Left lung (tissue), 10 donors: ENCODE data around the gene SLC35A4. TPM values are rescaled to one million over a fixed set of nuclear protein-coding genes. Genes with fewer than 3 reads are reported as not detected.
A peak's percentile ranks its signal among the peaks of the same experiment; 100 is the strongest.
"Not testable (repeated sequence)": the region's sequence is repeated elsewhere in the genome, so short reads cannot be mapped to it uniquely, and the experiment has no call there.

ENCODE experiments used
- ATAC-seq: fragments of 200-7000 bp; cut with Tn5 transposase; one replicate; pipeline ENCODE4 v1.9.1; 2020; ENCODE audit warnings: moderate library complexity
- DNase-seq, 4 donors: peaks; one replicate each; pipeline ENCODE4 v3.0.0-alpha.2; 2013 to 2020
- H3K27ac ChIP-seq, 2 donors: fragments of 200-600 bp; sonication (generic) in 1 of 2; one replicate each; pipeline versions ENCODE4 v1.5.0 to v1.8.0; 2020 to 2021
- H3K27me3 ChIP-seq, 2 donors: fragments of 200-600 bp; sonication (generic) in 1 of 2; one replicate each; pipeline versions ENCODE4 v1.5.0 to v1.8.0; 2020 to 2021
- H3K36me3 ChIP-seq, 2 donors: fragments of 200-600 bp; sonication (generic) in 1 of 2; one replicate each; pipeline versions ENCODE4 v1.5.0 to v1.8.0; 2020 to 2021
- H3K4me1 ChIP-seq, 2 donors: fragments of 200-600 bp; one replicate each; pipeline ENCODE4 v1.8.0; 2021
- H3K4me3 ChIP-seq, 2 donors: fragments of 200-600 bp; sonication (generic) in 1 of 2; one replicate each; pipeline versions ENCODE4 v1.5.0 to v1.8.0; 2020 to 2021; ENCODE audit warnings: mild to moderate bottlenecking in 1 of 2
- H3K9me3 ChIP-seq, 2 donors: fragments of 200-600 bp; sonication (generic) in 1 of 2; one replicate each; pipeline versions ENCODE4 v1.5.0 to v1.8.0; 2020 to 2021
- intact Hi-C, 2 donors: fragments of 100-400 bp; cut with DNase I; formaldehyde crosslinking; loops; one replicate each; pipeline versions ENCODE4 v1.11.2 to v1.14.2; 2022
- polyA plus RNA-seq, 6 donors: library from polyadenylated mRNA; unstranded; fragments of 120-200 nt; gene quantifications; one replicate each; pipeline ENCODE4 v1.2.1, GENCODE V29; 2013; ENCODE audit not compliant: insufficient read length in 6 of 6
- total RNA-seq, 2 donors: library from RNA; stranded (reverse); fragmentation: NEBNext Ultra II Directional; extraction: Animal tissue kit (Norgen Biotek cat#: 25700); gene quantifications; one replicate each; pipeline ENCODE4 v1.2.1, GENCODE V29; 2021
- TF ChIP-seq, protein P1 (sequence below), 2 donors: fragments of 200-600 bp; sonication (generic) in 1 of 2; IDR thresholded peaks; one replicate each; pipeline versions ENCODE4 v1.5.0 to v1.8.0; 2021; ENCODE audit warnings: antibody characterized with exemption in 2 of 2
- donor health status: DM: no; HTN: yes; CAD: no.
- donor health status: DM: no; HTN: no; CAD: no.

Gene SLC35A4
- total and polyA plus RNA-seq, 8 donors: 63.8 to 82.8 (median 77.6) TPM

GRCh38 chr5:140587495-140587894, 22.9 kb downstream of the SLC35A4 start:
- ATAC-seq: no peak
- Histone ChIP-seq H3K4me3 (no peak overlapping the region), H3K9me3 (no peaks in the 10 kb centered on the region), H3K4me1 (peaks cover 3 to 56% of the 10 kb centered on the region in 2 donors), H3K27me3 (no peaks in the 10 kb centered on the region), H3K27ac (no peak overlapping the region), H3K36me3 (no peaks in the 10 kb centered on the region)
- intact Hi-C loops: no loop called here
- no peak for DNase-seq
- TF ChIP-seq, protein P1, sequence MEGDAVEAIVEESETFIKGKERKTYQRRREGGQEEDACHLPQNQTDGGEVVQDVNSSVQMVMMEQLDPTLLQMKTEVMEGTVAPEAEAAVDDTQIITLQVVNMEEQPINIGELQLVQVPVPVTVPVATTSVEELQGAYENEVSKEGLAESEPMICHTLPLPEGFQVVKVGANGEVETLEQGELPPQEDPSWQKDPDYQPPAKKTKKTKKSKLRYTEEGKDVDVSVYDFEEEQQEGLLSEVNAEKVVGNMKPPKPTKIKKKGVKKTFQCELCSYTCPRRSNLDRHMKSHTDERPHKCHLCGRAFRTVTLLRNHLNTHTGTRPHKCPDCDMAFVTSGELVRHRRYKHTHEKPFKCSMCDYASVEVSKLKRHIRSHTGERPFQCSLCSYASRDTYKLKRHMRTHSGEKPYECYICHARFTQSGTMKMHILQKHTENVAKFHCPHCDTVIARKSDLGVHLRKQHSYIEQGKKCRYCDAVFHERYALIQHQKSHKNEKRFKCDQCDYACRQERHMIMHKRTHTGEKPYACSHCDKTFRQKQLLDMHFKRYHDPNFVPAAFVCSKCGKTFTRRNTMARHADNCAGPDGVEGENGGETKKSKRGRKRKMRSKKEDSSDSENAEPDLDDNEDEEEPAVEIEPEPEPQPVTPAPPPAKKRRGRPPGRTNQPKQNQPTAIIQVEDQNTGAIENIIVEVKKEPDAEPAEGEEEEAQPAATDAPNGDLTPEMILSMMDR (IDR thresholded peaks at IDR 0.05): no peak

DNA sequence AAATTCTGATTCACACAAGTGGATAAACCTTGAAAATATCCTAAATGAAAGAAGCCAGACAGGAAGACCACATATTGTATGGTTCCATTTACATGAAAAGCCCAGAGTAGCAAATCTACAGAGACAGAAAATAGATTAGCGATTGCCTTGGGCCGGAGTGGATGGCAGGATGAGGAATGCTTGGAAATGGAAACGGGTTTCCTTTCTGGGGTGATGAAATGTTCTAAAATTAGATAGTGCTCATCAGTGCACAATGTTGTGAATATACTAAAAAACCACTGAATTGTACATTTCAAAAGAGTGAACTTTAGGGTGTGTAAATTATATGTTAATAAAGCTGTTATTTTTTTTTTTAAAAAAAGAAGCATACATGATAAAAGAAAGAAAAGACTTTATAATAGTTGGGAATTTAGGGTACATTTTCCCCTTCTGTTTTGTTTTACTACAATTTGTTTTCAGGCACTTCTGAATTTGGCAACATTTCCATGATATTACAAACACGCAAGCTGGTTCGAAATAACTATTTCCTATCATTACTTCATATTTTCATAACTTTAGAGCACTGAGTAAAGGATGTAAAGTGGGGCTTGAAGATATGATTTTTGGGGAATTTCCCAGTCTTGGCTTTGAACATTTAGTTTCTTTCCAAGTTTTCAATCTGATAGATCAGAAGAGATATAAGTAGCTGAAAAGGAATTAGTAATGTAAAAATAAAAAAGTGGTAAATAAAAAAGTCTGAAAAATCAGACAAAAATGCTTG, 23.9 kb downstream of the SLC35A4 start:
- Histone ChIP-seq H3K27me3 (no peaks in the 10 kb centered on the region), H3K4me3 (no peak overlapping the region), H3K4me1 (peaks cover 3 to 57% of the 10 kb centered on the region in 2 donors), H3K9me3 (no peaks in the 10 kb centered on the region), H3K36me3 (no peaks in the 10 kb centered on the region), H3K27ac (peak overlapping the region; percentile 63 to 71)
- peak in 2 of 4 donors; percentile 31 to 49 for DNase-seq
- ATAC-seq: peak; percentile 48
- TF ChIP-seq, protein P1 (IDR thresholded peaks at IDR 0.05): no peak
- intact Hi-C loops: no loop called here

DNA sequence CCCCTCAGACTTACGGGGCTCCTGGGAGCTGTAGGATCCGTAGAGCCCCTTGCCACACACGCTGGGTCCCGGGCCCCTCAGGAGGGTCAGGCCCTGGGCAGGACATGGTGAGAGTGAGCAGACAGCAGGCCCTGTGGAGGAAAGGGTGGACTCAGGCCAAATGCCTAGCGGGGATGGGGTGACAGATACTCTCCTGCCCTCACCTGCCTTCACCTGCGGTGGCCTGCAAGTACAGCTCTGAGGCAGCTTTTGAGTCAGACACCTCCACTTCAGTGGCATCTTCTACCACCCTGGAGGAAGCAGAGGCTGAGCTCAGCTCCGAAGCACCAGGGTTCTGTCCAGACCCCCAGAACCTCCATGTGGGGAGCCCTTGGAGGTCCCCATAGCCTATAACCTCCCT, 26.2 kb downstream of the SLC35A4 start:
- DNase-seq: no peak
- no peaks in the 10 kb centered on the region for H3K9me3 ChIP-seq
- peak overlapping the region in 1 of 2 donors; percentile 85 for H3K27ac ChIP-seq
- peaks cover 6 to 80% of the 10 kb centered on the region in 2 donors for H3K4me1 ChIP-seq
- TF ChIP-seq, protein P1 (IDR thresholded peaks at IDR 0.05): no peak
- ATAC-seq: no peak
- peak overlapping the region in 1 of 2 donors; percentile 42 for H3K4me3 ChIP-seq
- no peaks in the 10 kb centered on the region for H3K27me3 ChIP-seq
- intact Hi-C loops: no loop called here
- H3K36me3 ChIP-seq: no peaks in the 10 kb centered on the region

DNA sequence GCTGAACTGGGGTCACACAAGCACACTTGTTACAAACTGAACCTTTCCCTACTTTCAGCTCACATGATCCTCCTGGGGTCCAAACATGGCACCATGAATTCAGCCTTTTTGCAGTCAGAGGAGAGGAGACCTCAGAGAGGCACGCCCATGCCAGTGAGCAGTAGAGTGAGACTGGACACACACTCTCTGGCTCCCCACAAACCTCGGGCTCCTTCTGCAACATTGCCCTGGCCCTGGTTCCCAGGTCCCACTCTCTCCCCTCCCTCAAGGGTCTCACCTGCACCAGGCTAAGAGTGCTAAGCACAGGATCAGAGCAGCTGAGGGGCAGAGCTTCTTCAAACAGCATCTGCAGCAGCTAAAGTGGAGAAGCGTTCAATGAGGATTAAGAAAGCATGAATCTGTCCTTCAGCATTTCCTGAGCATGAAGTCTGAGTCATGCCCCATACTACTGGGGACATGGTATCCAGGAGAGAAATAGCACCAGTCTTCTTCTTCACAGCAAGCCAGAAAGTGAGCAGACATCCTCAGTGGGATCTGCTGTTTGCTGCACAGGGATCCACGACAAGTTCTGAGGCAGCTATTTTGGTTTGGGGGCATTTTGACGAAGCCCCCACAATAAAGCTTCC, 27.2 kb downstream of the SLC35A4 start:
- TF ChIP-seq, protein P1 (IDR thresholded peaks at IDR 0.05): no peak
- ATAC-seq (peak; percentile 7), DNase-seq (no peak)
- no peaks in the 10 kb centered on the region for H3K36me3 ChIP-seq
- H3K4me1 ChIP-seq: peaks cover 7 to 88% of the 10 kb centered on the region in 2 donors
- H3K9me3 ChIP-seq: no peaks in the 10 kb centered on the region
- no peaks in the 10 kb centered on the region for H3K27me3 ChIP-seq
- intact Hi-C loops: no loop called here
- H3K27ac ChIP-seq: peak overlapping the region in 1 of 2 donors; percentile 85
- peak overlapping the region in 1 of 2 donors; percentile 42 for H3K4me3 ChIP-seq

DNA sequence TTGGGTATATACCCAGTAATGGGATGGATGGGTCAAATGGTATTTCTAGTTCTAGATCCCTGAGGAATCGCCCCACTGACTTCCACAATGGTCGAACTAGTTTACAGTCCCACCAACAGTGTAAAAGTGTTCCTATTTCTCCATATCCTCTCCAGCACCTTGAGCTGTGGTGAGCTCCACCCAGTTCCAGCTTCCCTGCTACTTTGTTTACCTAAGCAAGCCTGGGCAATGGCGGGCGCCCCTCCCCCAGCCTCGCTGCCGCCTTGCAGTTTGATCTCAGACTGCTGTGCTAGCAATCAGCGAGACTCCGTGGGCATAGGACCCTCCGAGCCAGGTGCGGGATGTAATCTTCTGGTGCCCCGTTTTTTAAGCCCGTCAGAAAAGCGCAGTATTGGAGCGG, 28.4 kb downstream of the SLC35A4 start:
- not testable (repeated sequence) for H3K27me3 ChIP-seq, H3K4me3 ChIP-seq

More for the DNA sequence above, 28.4 kb downstream of the SLC35A4 start:
- ATAC-seq, H3K36me3 ChIP-seq, DNase-seq, intact Hi-C loops, H3K27ac ChIP-seq, H3K9me3 ChIP-seq: not testable (repeated sequence)
- peaks cover 7 to 78% of the 10 kb centered on the region in 2 donors for H3K4me1 ChIP-seq
